WTC11 (cell line): ENCODE results near the gene PRDM2. TPM values are rescaled to one million over a fixed set of nuclear protein-coding genes. Genes with fewer than 3 reads are reported as not detected.

ENCODE experiments used
- ATAC-seq: fragments of 200-7000 bp; cut with Tn5 transposase; 2 replicates; pipeline ENCODE4 v1.10.0; 2021; ENCODE audit warnings: mild to moderate bottlenecking, moderate library complexity
- CTCF ChIA-PET: fragments of 300-600 bp; sonication (Branson Sonifier 250); formaldehyde crosslinking; loops from one replicate; lab custom pipeline; 2021; ENCODE audit warnings: antibody characterized with exemption; lab: Charles Lee
- POLR2A ChIA-PET: fragments of 350-600 bp; sonication (Branson Sonifier 250); formaldehyde crosslinking; loops from one replicate; lab custom pipeline; 2021; ENCODE audit warnings: antibody characterized with exemption; lab: Charles Lee
- DNase-seq: peaks from one replicate; pipeline ENCODE4 v3.0.0; 2021; ENCODE audit warnings: low spot score
- H3K27ac Mint-ChIP-seq: 2 replicates; pipeline ENCODE4 v1.8.0; 2021; ENCODE audit warnings: mixed read lengths
- H3K27me3 Mint-ChIP-seq: 2 replicates; pipeline ENCODE4 v1.8.0; 2021; ENCODE audit warnings: low read depth, mild to moderate bottlenecking, moderate library complexity, mixed read lengths
- H3K36me3 Mint-ChIP-seq: 2 replicates; pipeline ENCODE4 v1.8.0; 2021; ENCODE audit warnings: mixed read lengths
- H3K4me1 Mint-ChIP-seq: 2 replicates; pipeline ENCODE4 v1.8.0; 2022; ENCODE audit warnings: mixed read lengths
- H3K4me3 Mint-ChIP-seq: 2 replicates; pipeline ENCODE4 v1.8.0; 2021; ENCODE audit warnings: mild to moderate bottlenecking, moderate library complexity, mixed read lengths
- H3K9me3 Mint-ChIP-seq: 2 replicates; pipeline ENCODE4 v1.8.0; 2021; ENCODE audit warnings: mixed read lengths
- AR ChIP-seq: fragments of 250-450 bp; sonication (Bioruptor Pico); IDR thresholded peaks from 2 replicates; pipeline ENCODE4 v1.9.0; 2021; ENCODE audit warnings: mild to moderate bottlenecking
- ATF1 ChIP-seq: sonication (generic); formaldehyde crosslinking; IDR thresholded peaks from 2 replicates; pipeline ENCODE4 v1.8.1; 2023; ENCODE audit warnings: mild to moderate bottlenecking, moderate library complexity, missing genetic modification reagents
- E2F5 ChIP-seq: sonication (generic); formaldehyde crosslinking; IDR thresholded peaks from 2 replicates; pipeline ENCODE4 v1.8.1; 2022; ENCODE audit warnings: mild to moderate bottlenecking, moderate library complexity, missing genetic modification reagents
- ETV6 ChIP-seq: sonication (generic); formaldehyde crosslinking; IDR thresholded peaks from 2 replicates; pipeline ENCODE4 v1.8.1; 2022; ENCODE audit warnings: mild to moderate bottlenecking, missing genetic modification reagents
- GABPB1 ChIP-seq: sonication (generic); formaldehyde crosslinking; IDR thresholded peaks from 2 replicates; pipeline ENCODE4 v1.8.1; 2023; ENCODE audit warnings: mild to moderate bottlenecking, missing genetic modification reagents
- GTF2I ChIP-seq: fragments of 250-450 bp; sonication (Bioruptor Pico); conservative IDR thresholded peaks from 2 replicates; pipeline ENCODE4 v1.4.0; 2021; ENCODE audit warnings: mild to moderate bottlenecking
- IRF1 ChIP-seq: sonication (generic); formaldehyde crosslinking; IDR thresholded peaks from 2 replicates; pipeline ENCODE4 v1.8.0; 2023; ENCODE audit warnings: missing genetic modification reagents
- JUN ChIP-seq: sonication (generic); formaldehyde crosslinking; IDR thresholded peaks from 2 replicates; pipeline ENCODE4 v1.8.0; 2023; ENCODE audit warnings: mild to moderate bottlenecking, missing genetic modification reagents
- MLX ChIP-seq: sonication (generic); formaldehyde crosslinking; IDR thresholded peaks from 2 replicates; pipeline ENCODE4 v1.8.1; 2023; ENCODE audit warnings: mild to moderate bottlenecking, missing genetic modification reagents, moderate library complexity
- MYBL2 ChIP-seq: sonication (generic); formaldehyde crosslinking; IDR thresholded peaks from 2 replicates; pipeline ENCODE4 v1.8.1; 2023; ENCODE audit warnings: mild to moderate bottlenecking, moderate library complexity, missing genetic modification reagents
- NFATC4 ChIP-seq: fragments of 250-450 bp; sonication (Bioruptor Pico); IDR thresholded peaks from 2 replicates; pipeline ENCODE4 v1.9.0; 2021; ENCODE audit warnings: mild to moderate bottlenecking
- NR1H2 ChIP-seq: sonication (generic); formaldehyde crosslinking; IDR thresholded peaks from 2 replicates; pipeline ENCODE4 v1.9.0; 2021; ENCODE audit warnings: mild to moderate bottlenecking, moderate library complexity, missing genetic modification reagents
- PRDM15 ChIP-seq: sonication (generic); formaldehyde crosslinking; IDR thresholded peaks from 2 replicates; pipeline ENCODE4 v1.8.0; 2022; ENCODE audit warnings: missing genetic modification reagents
- PRRX2 ChIP-seq: fragments of 250-450 bp; sonication (Bioruptor Pico); IDR thresholded peaks from 2 replicates; pipeline ENCODE4 v1.8.0; 2021; ENCODE audit warnings: mild to moderate bottlenecking
- RELA ChIP-seq: sonication (generic); formaldehyde crosslinking; IDR thresholded peaks from 2 replicates; pipeline ENCODE4 v1.8.1; 2022; ENCODE audit warnings: missing genetic modification reagents, mild to moderate bottlenecking, borderline replicate concordance
- SMAD4 ChIP-seq: sonication (generic); formaldehyde crosslinking; IDR thresholded peaks from 2 replicates; pipeline ENCODE4 v1.8.0; 2022; ENCODE audit warnings: mild to moderate bottlenecking, missing genetic modification reagents
- SOX15 ChIP-seq: fragments of 250-450 bp; sonication (Bioruptor Pico); IDR thresholded peaks from 2 replicates; pipeline ENCODE4 v1.9.0; 2021; ENCODE audit warnings: mild to moderate bottlenecking
- SP1 ChIP-seq: sonication (generic); formaldehyde crosslinking; conservative IDR thresholded peaks from 2 replicates; pipeline ENCODE4 v1.8.1; 2022; ENCODE audit warnings: missing genetic modification reagents
- TEAD4 ChIP-seq: sonication (generic); formaldehyde crosslinking; IDR thresholded peaks from 2 replicates; pipeline ENCODE4 v1.8.0; 2022; ENCODE audit warnings: mild to moderate bottlenecking, missing genetic modification reagents
- ZBTB21 ChIP-seq: sonication (generic); formaldehyde crosslinking; IDR thresholded peaks from 2 replicates; pipeline ENCODE4 v1.8.1; 2023; ENCODE audit warnings: mild to moderate bottlenecking, missing genetic modification reagents, borderline replicate concordance
- ZNF121 ChIP-seq: sonication (generic); formaldehyde crosslinking; IDR thresholded peaks from 2 replicates; pipeline ENCODE4 v1.8.0; 2023; ENCODE audit warnings: missing genetic modification reagents
- ZNF232 ChIP-seq: sonication (generic); formaldehyde crosslinking; IDR thresholded peaks from 2 replicates; pipeline ENCODE4 v1.8.0; 2022; ENCODE audit warnings: mild to moderate bottlenecking, missing genetic modification reagents
- ZNF263 ChIP-seq: sonication (generic); formaldehyde crosslinking; IDR thresholded peaks from 2 replicates; pipeline ENCODE4 v1.8.1; 2022; ENCODE audit warnings: low read depth, mild to moderate bottlenecking, moderate library complexity, missing genetic modification reagents
- total RNA-seq: library from RNA; stranded (reverse); gene quantifications from 3 replicates; pipeline ENCODE4 v1.2.3, GENCODE V29; 2021

The PRDM2 gene
- total RNA-seq, 1 experiment from 2014 or later: 25.0 TPM

- ATAC-seq (peak; percentile 82), DNase-seq (peak; percentile 61)
- ChIA-PET CTCF (interaction anchor here (0.6 to 1.2 kb wide), 4 partner anchors 10 to 40 kb away, joined by 3 read pairs; no protein-coding TSS in a partner anchor), POLR2A (no interaction called here)
- no peaks in the 10 kb centered on the region for H3K9me3 Mint-ChIP-seq
- H3K27me3 Mint-ChIP-seq: no peaks in the 10 kb centered on the region
- TF ChIP-seq TEAD4 (no peak), AR (no peak), PRRX2 (CRISPR knock-in tag) (no peak), ZNF232 (CRISPR knock-in tag) (no peak), SMAD4 (CRISPR knock-in tag) (no peak), ETV6 (CRISPR knock-in tag) (no peak), SP1 (no peak), MYBL2 (CRISPR knock-in tag) (no peak), PRDM15 (no peak), ATF1 (CRISPR knock-in tag) (no peak), NR1H2 (CRISPR knock-in tag) (no peak), NFATC4 (CRISPR knock-in tag) (no peak), JUN (CRISPR knock-in tag) (no peak)
- H3K27ac Mint-ChIP-seq: no peak overlapping the region
- H3K4me3 Mint-ChIP-seq: 0 out of 2 replicates have a peak overlapping the region, but pooled peaks have one; percentile 6
- peaks cover 56% of the 10 kb centered on the region for H3K4me1 Mint-ChIP-seq
- 0 out of 2 replicates have a peak, but pooled peaks cover 3% of the 10 kb centered on the region for H3K36me3 Mint-ChIP-seq
Measured at GRCh38 chr1:13764588-13765332, 64.8 kb downstream of the PRDM2 start.

- DNase-seq: no peak
- no peak for ATAC-seq
- no peaks in the 10 kb centered on the region for H3K27me3 Mint-ChIP-seq
- 0 out of 2 replicates have a peak, but pooled peaks cover 3% of the 10 kb centered on the region for H3K36me3 Mint-ChIP-seq
- no peak overlapping the region for H3K4me3 Mint-ChIP-seq
- peaks cover 40% of the 10 kb centered on the region for H3K4me1 Mint-ChIP-seq
- CTCF ChIA-PET: interaction anchor here (0.6 to 1.0 kb wide), 3 partner anchors 101 to 1261 kb away, joined by 3 to 7 read pairs (median 3); no protein-coding TSS in a partner anchor
- no peak overlapping the region for H3K27ac Mint-ChIP-seq
- H3K9me3 Mint-ChIP-seq: no peaks in the 10 kb centered on the region
- POLR2A ChIA-PET: no interaction called here
- TF ChIP-seq ZNF263 (CRISPR knock-in tag) (no peak), GABPB1 (CRISPR knock-in tag) (no peak), MLX (CRISPR knock-in tag) (no peak), MYBL2 (CRISPR knock-in tag) (no peak), GTF2I (CRISPR knock-in tag) (no peak), JUN (CRISPR knock-in tag) (no peak), SP1 (no peak), SOX15 (CRISPR knock-in tag) (no peak), IRF1 (CRISPR knock-in tag) (no peak), E2F5 (no peak), RELA (CRISPR knock-in tag) (no peak), SMAD4 (CRISPR knock-in tag) (no peak), ZNF121 (CRISPR knock-in tag) (no peak), ZBTB21 (CRISPR knock-in tag) (no peak)
Measured at GRCh38 chr1:13766592-13767564, 66.9 kb downstream of the PRDM2 start.
